Fibroblast of lung (primary cell): ENCODE measurements around the gene NRCAM.

Source experiments
- EZH2 ChIP-seq: IDR thresholded peaks from 2 replicates; pipeline ENCODE4 v1.5.1; 2012; ENCODE audit warnings: low read length, control low read depth, mild to moderate bottlenecking; ENCODE audit errors: missing control alignments
- TF ChIP-seq, protein P1 (sequence below), 2 donors: IDR thresholded peaks in 1 of 2; conservative IDR thresholded peaks in 1 of 2; 1 replicate in 1 of 2; 2 replicates in 1 of 2; pipeline ENCODE4 v1.5.1; 2011 to 2012; ENCODE audit warnings: low read length in 2 of 2, control low read depth in 1 of 2, inconsistent platforms in 1 of 2, low read depth in 1 of 2, mild to moderate bottlenecking in 1 of 2

DNA sequence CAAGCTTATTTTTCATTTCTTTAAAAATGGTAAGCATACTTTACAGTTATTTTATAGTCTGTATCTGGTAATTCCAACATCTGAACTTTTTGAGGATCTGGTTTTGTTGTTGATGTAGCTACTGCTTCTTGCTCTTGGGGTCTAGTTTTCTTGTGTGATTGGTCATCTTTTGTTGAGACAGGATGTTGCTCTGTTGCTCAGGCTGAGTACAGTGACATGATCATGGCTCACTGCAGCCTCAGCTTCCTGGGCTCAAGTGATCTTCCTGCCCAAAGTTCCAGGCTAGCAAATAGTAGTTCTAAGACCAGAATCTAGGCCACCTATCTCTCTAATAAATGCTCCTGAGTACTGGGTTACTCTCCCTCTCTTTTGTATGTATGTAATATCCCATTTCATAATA, 75.7 kb downstream of the NRCAM start:
- TF ChIP-seq, protein P1, sequence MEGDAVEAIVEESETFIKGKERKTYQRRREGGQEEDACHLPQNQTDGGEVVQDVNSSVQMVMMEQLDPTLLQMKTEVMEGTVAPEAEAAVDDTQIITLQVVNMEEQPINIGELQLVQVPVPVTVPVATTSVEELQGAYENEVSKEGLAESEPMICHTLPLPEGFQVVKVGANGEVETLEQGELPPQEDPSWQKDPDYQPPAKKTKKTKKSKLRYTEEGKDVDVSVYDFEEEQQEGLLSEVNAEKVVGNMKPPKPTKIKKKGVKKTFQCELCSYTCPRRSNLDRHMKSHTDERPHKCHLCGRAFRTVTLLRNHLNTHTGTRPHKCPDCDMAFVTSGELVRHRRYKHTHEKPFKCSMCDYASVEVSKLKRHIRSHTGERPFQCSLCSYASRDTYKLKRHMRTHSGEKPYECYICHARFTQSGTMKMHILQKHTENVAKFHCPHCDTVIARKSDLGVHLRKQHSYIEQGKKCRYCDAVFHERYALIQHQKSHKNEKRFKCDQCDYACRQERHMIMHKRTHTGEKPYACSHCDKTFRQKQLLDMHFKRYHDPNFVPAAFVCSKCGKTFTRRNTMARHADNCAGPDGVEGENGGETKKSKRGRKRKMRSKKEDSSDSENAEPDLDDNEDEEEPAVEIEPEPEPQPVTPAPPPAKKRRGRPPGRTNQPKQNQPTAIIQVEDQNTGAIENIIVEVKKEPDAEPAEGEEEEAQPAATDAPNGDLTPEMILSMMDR (conservative IDR thresholded peaks at IDR 0.05 in 1 of 2, IDR thresholded peaks at IDR 0.05 in 1 of 2; ENCODE audit: low read depth in 1 of 2, low read length in 2 of 2) = no peak
- no peak for TF ChIP-seq EZH2
